OCI-LY7 (cell line): ENCODE measurements around the gene OSBP.

Experiments
- EZH2phosphoT487 ChIP-seq: fragments of 200-600 bp; sonication (generic); IDR thresholded peaks from 2 replicates; pipeline ENCODE4 v1.6.1; 2018; ENCODE audit warnings: low read depth, borderline replicate concordance, mild to moderate bottlenecking, mixed run types, antibody characterized with exemption, low read length, moderate library complexity, mixed read lengths
- TF ChIP-seq, protein P1 (sequence below): fragments of 200-600 bp; sonication (generic); conservative IDR thresholded peaks from 2 replicates; pipeline ENCODE4 v1.5.1; 2014; ENCODE audit warnings: mild to moderate bottlenecking, antibody characterized with exemption, low read length, moderate library complexity, mixed read lengths

DNA sequence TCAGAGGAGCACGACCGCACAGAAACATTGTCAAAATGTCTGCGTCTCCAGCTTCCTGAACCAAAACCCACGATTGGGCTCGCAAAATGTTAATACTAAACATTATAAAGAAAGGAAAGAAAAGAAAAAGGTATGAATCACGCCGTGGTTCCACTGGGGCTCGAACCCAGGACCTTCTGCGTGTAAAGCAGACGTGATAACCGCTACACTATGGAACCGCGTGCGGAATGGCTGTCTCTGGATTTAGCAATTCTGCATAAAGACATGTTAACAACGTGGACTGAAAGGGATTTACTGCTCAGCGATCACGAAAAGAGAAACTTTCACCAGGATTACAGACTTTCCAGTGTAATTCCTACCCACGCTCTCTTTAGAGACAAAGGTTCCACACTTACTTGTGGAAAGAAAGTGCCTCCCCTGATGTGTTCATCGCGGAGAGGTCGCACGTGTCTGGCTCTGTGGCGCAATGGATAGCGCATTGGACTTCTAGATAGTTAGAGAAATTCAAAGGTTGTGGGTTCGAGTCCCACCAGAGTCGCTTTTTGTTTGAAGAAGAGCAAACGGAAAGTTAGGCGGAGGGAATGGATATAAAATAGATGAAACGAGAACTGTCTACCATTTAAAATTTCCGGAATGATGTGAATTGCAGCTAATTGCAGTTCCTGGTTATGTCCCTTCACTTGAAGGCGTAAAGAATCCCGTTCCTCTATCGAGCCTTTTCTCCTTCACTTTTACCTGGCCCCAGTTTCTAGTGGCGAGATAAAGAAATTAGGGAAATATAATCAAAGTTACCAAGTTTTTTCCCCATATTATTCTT is 64.5 kb downstream of the OSBP start:
- TF ChIP-seq, protein P1, sequence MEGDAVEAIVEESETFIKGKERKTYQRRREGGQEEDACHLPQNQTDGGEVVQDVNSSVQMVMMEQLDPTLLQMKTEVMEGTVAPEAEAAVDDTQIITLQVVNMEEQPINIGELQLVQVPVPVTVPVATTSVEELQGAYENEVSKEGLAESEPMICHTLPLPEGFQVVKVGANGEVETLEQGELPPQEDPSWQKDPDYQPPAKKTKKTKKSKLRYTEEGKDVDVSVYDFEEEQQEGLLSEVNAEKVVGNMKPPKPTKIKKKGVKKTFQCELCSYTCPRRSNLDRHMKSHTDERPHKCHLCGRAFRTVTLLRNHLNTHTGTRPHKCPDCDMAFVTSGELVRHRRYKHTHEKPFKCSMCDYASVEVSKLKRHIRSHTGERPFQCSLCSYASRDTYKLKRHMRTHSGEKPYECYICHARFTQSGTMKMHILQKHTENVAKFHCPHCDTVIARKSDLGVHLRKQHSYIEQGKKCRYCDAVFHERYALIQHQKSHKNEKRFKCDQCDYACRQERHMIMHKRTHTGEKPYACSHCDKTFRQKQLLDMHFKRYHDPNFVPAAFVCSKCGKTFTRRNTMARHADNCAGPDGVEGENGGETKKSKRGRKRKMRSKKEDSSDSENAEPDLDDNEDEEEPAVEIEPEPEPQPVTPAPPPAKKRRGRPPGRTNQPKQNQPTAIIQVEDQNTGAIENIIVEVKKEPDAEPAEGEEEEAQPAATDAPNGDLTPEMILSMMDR = no peak
- no peak for TF ChIP-seq EZH2phosphoT487
